Kidney epithelial cell (primary cell): ENCODE data around the gene MAP3K14. TPM values are rescaled to one million over a fixed set of nuclear protein-coding genes. Genes with fewer than 3 reads are reported as not detected.
A peak's percentile ranks its signal among the peaks of the same experiment; 100 is the strongest.

Experiments
- DNase-seq: peaks from one replicate; pipeline ENCODE4 v3.0.0-alpha.2; 2010; ENCODE audit warnings: low read depth
- H3K27me3 ChIP-seq: 2 replicates; pipeline ENCODE4 v1.6.0; 2011; ENCODE audit warnings: low read length; ENCODE audit not compliant: control insufficient read depth, insufficient read depth
- H3K36me3 ChIP-seq: 2 replicates; pipeline ENCODE4 v1.5.1; 2011; ENCODE audit warnings: low read length; ENCODE audit not compliant: control insufficient read depth, insufficient read depth
- H3K4me3 ChIP-seq: 2 replicates; pipeline ENCODE4 v1.5.1; 2011; ENCODE audit warnings: low read depth, mild to moderate bottlenecking, control low read depth, low read length
- CTCF ChIP-seq: IDR thresholded peaks from 2 replicates; pipeline ENCODE4 v1.5.1; 2011; ENCODE audit warnings: mild to moderate bottlenecking, moderate library complexity, low read length, control low read depth, inconsistent platforms; ENCODE audit not compliant: insufficient read depth, poor library complexity, severe bottlenecking
- total RNA-seq: library from RNA; depleted of rRNA; stranded (reverse); fragments of >200 nt; gene quantifications from 2 replicates; pipeline ENCODE4 v1.2.3, GENCODE V29; 2015

The MAP3K14 gene
- total RNA-seq, 1 donor from 2014 or later, result 3.8 TPM

- no peak overlapping the region for H3K4me3 ChIP-seq
- no peak for TF ChIP-seq CTCF
- no peaks in the 10 kb centered on the region for H3K36me3 ChIP-seq
- H3K27me3 ChIP-seq, result peaks cover 2% of the 10 kb centered on the region
- DNase-seq, result no peak
These were observed 80.6 kb downstream of the MAP3K14 start for GRCh38 chr17:45236282-45236606.

DNA sequence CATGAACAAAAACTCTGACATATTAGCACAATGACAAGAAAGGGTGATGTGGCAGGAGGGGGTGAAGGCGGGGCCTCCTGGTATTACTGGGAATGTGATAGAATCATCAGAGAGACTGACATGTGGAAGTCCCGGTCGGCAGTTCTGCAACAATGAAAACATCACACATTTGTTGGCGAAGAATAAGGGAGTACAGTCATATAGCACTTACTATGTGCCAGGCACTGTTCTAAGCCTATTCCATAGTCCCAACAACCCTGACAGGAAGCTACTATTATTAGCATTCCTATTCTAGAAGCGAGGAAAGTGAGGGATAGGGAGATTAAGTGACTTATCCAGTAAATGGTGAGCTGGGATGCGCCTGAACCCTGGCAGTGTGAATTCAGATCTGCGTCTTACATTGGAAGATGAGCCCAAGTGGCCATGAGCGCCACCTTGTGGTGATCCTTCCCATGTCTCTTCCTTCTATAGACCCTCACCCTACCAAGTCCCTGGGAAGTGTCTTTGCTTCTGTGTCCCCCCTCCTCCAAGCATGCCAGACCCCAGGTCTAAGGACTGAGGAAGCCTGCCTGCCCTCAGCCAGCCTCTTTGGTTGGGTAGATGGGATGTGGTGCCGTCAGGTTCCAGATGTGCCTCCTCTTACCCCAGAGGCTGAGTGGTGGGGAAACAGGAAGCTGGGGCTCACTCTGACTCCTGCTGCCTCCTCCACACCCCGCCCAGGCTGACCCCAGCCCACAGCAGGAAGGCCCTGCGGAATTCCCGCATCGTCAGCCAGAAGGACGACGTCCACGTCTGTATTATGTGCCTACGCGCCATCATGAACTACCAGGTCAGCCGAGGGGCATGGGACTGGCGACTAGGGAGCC, 81.2 kb downstream of the MAP3K14 start:
- peak; percentile 84 for TF ChIP-seq CTCF
- H3K27me3 ChIP-seq, result no peaks in the 10 kb centered on the region
- no peak for DNase-seq
- H3K36me3 ChIP-seq, result no peaks in the 10 kb centered on the region
- no peak overlapping the region for H3K4me3 ChIP-seq

- TF ChIP-seq CTCF, result peak; percentile 69
- no peaks in the 10 kb centered on the region for H3K36me3 ChIP-seq
- H3K27me3 ChIP-seq, result no peaks in the 10 kb centered on the region
- no peak overlapping the region for H3K4me3 ChIP-seq
- DNase-seq, result no peak
These were observed 82.0 kb downstream of the MAP3K14 start for GRCh38 chr17:45234641-45235415.

GRCh38 chr17:45233423-45233924, 83.3 kb downstream of the MAP3K14 start:
- H3K36me3 ChIP-seq, result no peaks in the 10 kb centered on the region
- no peaks in the 10 kb centered on the region for H3K27me3 ChIP-seq
- H3K4me3 ChIP-seq, result no peak overlapping the region
- no peak for TF ChIP-seq CTCF
- DNase-seq, result no peak

DNA sequence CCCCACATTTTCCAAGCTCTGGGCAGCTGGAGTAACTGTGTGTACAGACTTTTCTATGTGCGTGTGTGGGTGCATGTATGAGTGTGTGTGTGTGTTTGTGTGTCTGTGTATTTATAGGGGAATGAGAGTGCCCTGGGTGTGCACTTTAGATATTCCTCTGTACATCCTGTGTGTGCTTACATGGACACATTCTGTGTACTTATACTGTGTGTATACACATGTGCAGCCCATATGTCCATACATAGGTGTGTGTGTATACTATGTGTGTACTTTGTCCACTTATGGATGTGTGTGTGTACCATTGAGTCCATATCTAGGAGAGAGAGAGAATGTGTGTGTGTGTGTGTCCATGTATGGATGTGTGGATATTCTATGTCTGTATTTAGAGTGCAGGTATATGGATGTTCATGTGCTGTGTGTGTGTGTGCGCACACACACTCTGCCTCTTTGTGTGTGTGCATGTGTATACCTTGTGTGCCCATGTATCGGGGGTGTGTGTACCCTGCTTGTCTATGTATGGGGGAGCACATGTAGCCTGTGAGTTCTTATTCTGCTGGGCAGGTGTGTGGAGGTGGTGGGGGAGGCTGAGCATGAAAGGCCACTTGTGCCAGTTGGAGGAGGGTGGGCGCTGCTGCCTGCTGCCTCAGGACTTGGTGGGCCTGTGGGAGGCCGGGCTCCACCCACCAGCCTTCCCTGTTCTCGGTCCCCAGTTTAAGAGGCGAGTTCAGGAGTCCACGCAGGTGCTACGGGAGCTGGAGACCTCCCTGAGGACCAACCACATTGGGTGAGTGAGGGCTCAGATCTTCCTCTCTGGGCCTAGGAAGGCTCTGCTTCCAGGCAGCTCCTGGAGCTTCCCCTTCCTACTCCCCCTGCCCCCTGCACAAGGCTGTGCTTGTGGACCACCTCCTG, 84.1 kb downstream of the MAP3K14 start:
- no peak for TF ChIP-seq CTCF
- no peak overlapping the region for H3K4me3 ChIP-seq
- DNase-seq, result no peak
- no peaks in the 10 kb centered on the region for H3K27me3 ChIP-seq
- no peaks in the 10 kb centered on the region for H3K36me3 ChIP-seq
